K562 (cell line): ENCODE results near the gene TOM1L2. TPM values are rescaled to one million over a fixed set of nuclear protein-coding genes. Genes with fewer than 3 reads are reported as not detected.

Source experiments
- ATAC-seq: fragments of 200-7000 bp; cut with Tn5 transposase; 3 replicates; pipeline ENCODE4 v1.9.1; 2020; ENCODE audit warnings: moderate library complexity
- BruUV-seq: library from RNA; stranded (reverse); fragments of 400-500 nt; replicated peaks from 2 replicates; lab custom pipeline; 2021; lab: Mats Ljungman, UMichigan
- CTCF ChIA-PET: fragments of 300-600 bp; formaldehyde crosslinking; extraction: SDS; loops from one replicate; lab custom pipeline; 2021; ENCODE audit warnings: low intra/inter-chr PET ratio; lab: Yijun Ruan, JAX
- POLR2A ChIA-PET: fragments of 300-600, 350-650 bp; sonication (Branson Sonifier 250); formaldehyde crosslinking; extraction: SDS; loops from one replicate; lab custom pipeline; 2021; ENCODE audit warnings: antibody characterized with exemption, inconsistent platforms; lab: Yijun Ruan, JAX
- DNase-seq, 4 experiments: peaks; one replicate each; pipeline versions ENCODE4 v3.0.0 to v3.0.0-alpha.2; 2011 to 2018; ENCODE audit warnings: low spot score in 3 of 4, mixed read lengths in 3 of 4; ENCODE audit errors: extremely low read depth in 1 of 4
- FAIRE-seq: peaks from 2 replicates; lab custom pipeline; 2011; peaks lifted over from hg19 to GRCh38; lab: Jason Lieb, UNC
- H2AFZ ChIP-seq: 2 replicates; pipeline ENCODE4 v1.6.0; 2011; ENCODE audit warnings: low read depth, low read length, control low read depth, inconsistent platforms
- H3K27ac ChIP-seq: fragments of 200-600 bp; 3 replicates; pipeline ENCODE4 v1.8.0; 2011; ENCODE audit warnings: low read depth, mild to moderate bottlenecking, control low read depth, inconsistent platforms, low read length, moderate library complexity, mixed read lengths; ENCODE audit errors: extremely low read depth
- H3K27me3 ChIP-seq, 2 experiments: fragments of 300-600 bp in 1 of 2; 2 replicates in 1 of 2; 3 replicates in 1 of 2; pipeline versions ENCODE4 v1.6.0 to v1.8.0; 2011; ENCODE audit warnings: inconsistent platforms in 2 of 2, low read length in 2 of 2, mild to moderate bottlenecking in 1 of 2, mixed read lengths in 1 of 2, moderate library complexity in 1 of 2; ENCODE audit not compliant: control insufficient read depth in 2 of 2, insufficient read depth in 2 of 2
- H3K36me3 ChIP-seq: fragments of 300-600 bp; 3 replicates; pipeline ENCODE4 v1.8.0; 2011; ENCODE audit warnings: mild to moderate bottlenecking, low read length, inconsistent platforms; ENCODE audit not compliant: control insufficient read depth, insufficient read depth
- H3K4me1 ChIP-seq, 2 experiments: fragments of 200-600 bp in 1 of 2; replicated peaks in 1 of 2; 2 replicates in 1 of 2; 3 replicates in 1 of 2; pipeline versions ENCODE4 v1.5.1 to v1.8.0; 2011; ENCODE audit warnings: inconsistent platforms in 2 of 2, low read length in 2 of 2, mild to moderate bottlenecking in 1 of 2, mixed read lengths in 1 of 2, moderate library complexity in 1 of 2; ENCODE audit not compliant: control insufficient read depth in 2 of 2, insufficient read depth in 2 of 2
- H3K4me2 ChIP-seq: 2 replicates; pipeline ENCODE4 v1.6.1; 2011; ENCODE audit warnings: low read length, control low read depth, inconsistent platforms, mixed read lengths; ENCODE audit not compliant: insufficient read depth
- H3K4me3 ChIP-seq: fragments of 200-600 bp; sonication (generic), shearing (Covaris generic); 2 replicates; pipeline ENCODE4 v1.5.1; 2016; ENCODE audit warnings: control low read depth, inconsistent platforms
- H3K79me2 ChIP-seq: fragments of 200-600 bp; 3 replicates; pipeline ENCODE4 v1.8.0; 2011; ENCODE audit warnings: low read length, inconsistent platforms; ENCODE audit not compliant: control insufficient read depth, insufficient read depth
- H3K9ac ChIP-seq, 2 experiments: 2 replicates each; pipeline versions ENCODE4 v1.6.0 to v1.6.1; 2011; ENCODE audit warnings: low read depth in 2 of 2, low read length in 2 of 2, control low read depth in 1 of 2, inconsistent platforms in 1 of 2, mild to moderate bottlenecking in 1 of 2, mixed read lengths in 1 of 2; ENCODE audit not compliant: insufficient read depth in 1 of 2
- H3K9me1 ChIP-seq: one replicate; pipeline ENCODE4 v1.6.0; 2011; ENCODE audit warnings: inconsistent platforms, mild to moderate bottlenecking, low read length, moderate library complexity; ENCODE audit not compliant: control insufficient read depth, insufficient read depth
- H3K9me3 ChIP-seq: replicated peaks from 2 replicates; pipeline ENCODE4 v1.5.1; 2011; ENCODE audit warnings: low read depth, low read length, inconsistent platforms; ENCODE audit not compliant: control insufficient read depth, insufficient read depth
- H4K20me1 ChIP-seq: replicated peaks from 2 replicates; pipeline ENCODE4 v1.6.1; 2011; ENCODE audit warnings: low read length, inconsistent platforms, mixed read lengths; ENCODE audit not compliant: control insufficient read depth, insufficient read depth
- ARID3B ChIP-seq: fragments of 250-450 bp; sonication (Bioruptor Pico); IDR thresholded peaks from 2 replicates; pipeline ENCODE4 v1.4.0; 2020; ENCODE audit warnings: borderline replicate concordance
- CXXC5 ChIP-seq: fragments of 250-450 bp; sonication (Bioruptor Pico); IDR thresholded peaks from 2 replicates; pipeline ENCODE4 v1.8.0; 2022; ENCODE audit warnings: inconsistent platforms, mild to moderate bottlenecking, moderate library complexity
- ELF2 ChIP-seq: fragments of 250-450 bp; sonication (Bioruptor Pico); IDR thresholded peaks from 2 replicates; pipeline ENCODE4 v1.5.0; 2021; ENCODE audit warnings: mild to moderate bottlenecking
- EWSR1 ChIP-seq: fragments of 450-650 bp; IDR thresholded peaks from 2 replicates; pipeline ENCODE4 v1.6.1; 2018; ENCODE audit warnings: borderline replicate concordance, mild to moderate bottlenecking, low read depth, moderate library complexity; ENCODE audit not compliant: partially characterized antibody
- GABPA ChIP-seq: fragments of 200-800 bp; sonication (Bioruptor generic); conservative IDR thresholded peaks from 2 replicates; pipeline ENCODE4 v1.6.1; 2016; ENCODE audit warnings: low read depth, missing genetic modification characterization, missing compliant biosample characterization
- HDAC1 ChIP-seq, 2 experiments: fragments of 450-650 bp; IDR thresholded peaks; 2 replicates each; pipeline ENCODE4 v1.6.1; 2016 to 2017; ENCODE audit warnings: inconsistent platforms in 1 of 2, mild to moderate bottlenecking in 1 of 2, moderate library complexity in 1 of 2
- HDAC2 ChIP-seq: fragments of 450-650 bp; IDR thresholded peaks from 2 replicates; pipeline ENCODE4 v1.6.1; 2016; ENCODE audit warnings: mild to moderate bottlenecking
- HDAC3 ChIP-seq: fragments of 450-650 bp; IDR thresholded peaks from 2 replicates; pipeline ENCODE4 v1.6.1; 2018; ENCODE audit warnings: borderline replicate concordance, mild to moderate bottlenecking, moderate library complexity; ENCODE audit not compliant: partially characterized antibody
- ILF3 ChIP-seq: fragments of 450-650 bp; IDR thresholded peaks from 2 replicates; pipeline ENCODE4 v1.6.1; 2018; ENCODE audit warnings: antibody characterized with exemption, mild to moderate bottlenecking, moderate library complexity, borderline replicate concordance
- MNT ChIP-seq, 2 experiments: fragments of 450-650 bp; conservative IDR thresholded peaks; 2 replicates each; pipeline ENCODE4 v1.6.1; 2017; ENCODE audit warnings: mild to moderate bottlenecking in 2 of 2, moderate library complexity in 2 of 2
- NKRF ChIP-seq: fragments of 450-650 bp; IDR thresholded peaks from 2 replicates; pipeline ENCODE4 v1.6.1; 2016; ENCODE audit warnings: borderline replicate concordance
- NR2C2 ChIP-seq, 2 experiments: fragments of 200-800 bp in 1 of 2; sonication (Bioruptor generic) in 1 of 2; sonication (generic) in 1 of 2; formaldehyde crosslinking in 1 of 2; IDR thresholded peaks; 2 replicates each; pipeline versions ENCODE4 v1.6.1 to v1.8.0; 2016 to 2022; ENCODE audit warnings: mild to moderate bottlenecking in 1 of 2, missing compliant biosample characterization in 1 of 2, missing genetic modification characterization in 1 of 2, missing genetic modification reagents in 1 of 2
- SAP30 ChIP-seq: fragments of 200-600 bp; sonication (generic); IDR thresholded peaks from 2 replicates; pipeline ENCODE4 v1.6.1; 2012; ENCODE audit warnings: borderline replicate concordance, low read depth, mild to moderate bottlenecking, moderate library complexity, low read length, control low read depth, inconsistent platforms; ENCODE audit not compliant: insufficient read depth, poor library complexity, severe bottlenecking
- SMAD4 ChIP-seq: fragments of 250-450 bp; sonication (Bioruptor Pico); conservative IDR thresholded peaks from 2 replicates; pipeline ENCODE4 v1.8.0; 2021; ENCODE audit warnings: inconsistent platforms, mild to moderate bottlenecking, moderate library complexity
- ZC3H4 ChIP-seq: sonication (generic); formaldehyde crosslinking; IDR thresholded peaks from 2 replicates; pipeline ENCODE4 v1.9.0; 2021; ENCODE audit warnings: missing genetic modification reagents, borderline replicate concordance
- ZNF24 ChIP-seq: fragments of 450-650 bp; IDR thresholded peaks from 2 replicates; pipeline ENCODE4 v1.6.1; 2016
- ZNF282 ChIP-seq: sonication (generic); formaldehyde crosslinking; IDR thresholded peaks from 2 replicates; pipeline ENCODE4 v1.8.1; 2023; ENCODE audit warnings: missing genetic modification reagents
- WGBS: fragments of 100-300 bp; shearing (Covaris generic); methylation state at CpG from one replicate; pipeline ENCODE4 v1.1.6; 2016; ENCODE audit warnings: low coverage, mixed read lengths; ENCODE audit not compliant: insufficient coverage; ENCODE audit errors: missing lambda C conversion rate; 5-methylcytosine and 5-hydroxymethylcytosine counted together
- in situ Hi-C: fragments of 300-500 bp; cut with MboI; formaldehyde crosslinking; loops from 4 replicates; pipeline ENCODE4 v1.15.0; 2018; ENCODE audit warnings: inconsistent platforms, mixed read lengths
- intact Hi-C: fragments of 100-400 bp; cut with micrococcal nuclease; formaldehyde crosslinking; loops from 2 replicates; pipeline ENCODE4 v1.14.2; 2022
- polyA plus RNA-seq, 8 experiments: library from polyadenylated mRNA; depleted of rRNA in 4 of 8; stranded (reverse) in 5 of 8; unstranded in 3 of 8; fragments of >200 nt; fragmentation: Nextera tagmentation in 2 of 8; fragmentation: Illumina TruSeq in 1 of 8; extraction: Ambion mirVana in 2 of 8; extraction: Trizol in 1 of 8; gene quantifications; 2 replicates each; pipeline versions ENCODE4 v1.2.1 to v1.2.3, GENCODE V29; 2011 to 2014; ENCODE audit warnings: inconsistent platforms in 1 of 8, missing spikeins in 1 of 8
- total RNA-seq, 7 experiments: library from RNA; depleted of rRNA in 6 of 7; stranded (reverse); fragments of >200 nt in 6 of 7; fragmentation: Illumina TruSeq in 2 of 7; extraction: Trizol in 2 of 7; gene quantifications; 2 replicates each; pipeline versions ENCODE4 v1.2.1 to v1.2.3, GENCODE V29; 2011 to 2021; ENCODE audit warnings: low replicate concordance in 1 of 7

Gene TOM1L2
- total and polyA plus RNA-seq, 9 of the 15 experiments (the other 6 are each of a cell fraction or from before 2014, with no cell fraction given): 0.07 to 6.0 (median 2.5) TPM

GRCh38 chr17:17972952-17973254 is 703 bp upstream of the TOM1L2 start:
- peak overlapping the region; percentile 84 for H3K4me2 ChIP-seq
- POLR2A ChIA-PET: interaction anchor here (0.8 to 1.0 kb wide), 3 partner anchors 11 to 57 kb away, joined by 3 to 5 read pairs (median 4); no protein-coding TSS in a partner anchor
- peak overlapping the region; percentile 61 for H3K4me3 ChIP-seq
- H3K9me3 ChIP-seq: no peaks in the 10 kb centered on the region
- ATAC-seq (no peak), FAIRE-seq (no peak), DNase-seq (no peak)
- H4K20me1 ChIP-seq: no peaks in the 10 kb centered on the region
- H3K4me1 ChIP-seq: peaks cover 10 to 11% of the 10 kb centered on the region in 2 experiments; a peak in 4 of 5 replicates
- H3K9me1 ChIP-seq: no peaks in the 10 kb centered on the region
- CTCF ChIA-PET: interaction anchor here (0.7 kb wide), 1 partner anchor 345 kb away, joined by 3 read pairs; no protein-coding TSS in a partner anchor
- peak overlapping the region; percentile 95 for H2AFZ ChIP-seq
- no peaks in the 10 kb centered on the region for H3K27me3 ChIP-seq
- no peak overlapping the region for H3K27ac ChIP-seq
- no peaks in the 10 kb centered on the region for H3K36me3 ChIP-seq
- in situ Hi-C loops: no loop called here
- peak overlapping the region in 1 of 2 experiments; percentile 25; a peak in 1 of 4 replicates for H3K9ac ChIP-seq
- 2% methylated on average over 13 of the region's 13 CpGs for WGBS
- intact Hi-C loops: no loop called here
- peaks cover 3% of the 10 kb centered on the region; the same call in 1 of the 3 replicates for H3K79me2 ChIP-seq
- BruUV-seq: no TSS peak
- TF ChIP-seq GABPA (peak; percentile 39), HDAC2 (peak; percentile 86), EWSR1 (no peak), HDAC1 (IDR thresholded peaks at IDR 0.05) (peak in 1 of 2 experiments; percentile 97; a peak in 1 of 4 replicates), SMAD4 (CRISPR knock-in tag) (peak; percentile 9; the same call in 1 of the 2 replicates), ELF2 (CRISPR knock-in tag) (no peak), ARID3B (CRISPR knock-in tag) (no peak), CXXC5 (CRISPR knock-in tag) (0 out of 2 replicates have a peak, but pooled peaks have one; percentile 4), HDAC3 (peak; percentile 76), ILF3 (no peak), ZNF24 (no peak), NR2C2 (CRISPR knock-in tag; IDR thresholded peaks at IDR 0.05) (no peak), NR2C2 (tag; IDR thresholded peaks at IDR 0.05) (peak; percentile 92), SAP30 (peak; percentile 26), ZC3H4 (no peak), ZNF282 (no peak), MNT (conservative IDR thresholded peaks at IDR 0.05) (peak in 1 of 2 experiments; percentile 4; a peak in 1 of 4 replicates), NKRF (peak; percentile 96)
